ENCODE data around the gene KRT80. TPM values are rescaled to one million over a fixed set of nuclear protein-coding genes. Genes with fewer than 3 reads are reported as not detected.

Gene KRT80
- total RNA-seq, 2 donors from 2014 or later: 1.1 TPM; not detected in 1

DNA sequence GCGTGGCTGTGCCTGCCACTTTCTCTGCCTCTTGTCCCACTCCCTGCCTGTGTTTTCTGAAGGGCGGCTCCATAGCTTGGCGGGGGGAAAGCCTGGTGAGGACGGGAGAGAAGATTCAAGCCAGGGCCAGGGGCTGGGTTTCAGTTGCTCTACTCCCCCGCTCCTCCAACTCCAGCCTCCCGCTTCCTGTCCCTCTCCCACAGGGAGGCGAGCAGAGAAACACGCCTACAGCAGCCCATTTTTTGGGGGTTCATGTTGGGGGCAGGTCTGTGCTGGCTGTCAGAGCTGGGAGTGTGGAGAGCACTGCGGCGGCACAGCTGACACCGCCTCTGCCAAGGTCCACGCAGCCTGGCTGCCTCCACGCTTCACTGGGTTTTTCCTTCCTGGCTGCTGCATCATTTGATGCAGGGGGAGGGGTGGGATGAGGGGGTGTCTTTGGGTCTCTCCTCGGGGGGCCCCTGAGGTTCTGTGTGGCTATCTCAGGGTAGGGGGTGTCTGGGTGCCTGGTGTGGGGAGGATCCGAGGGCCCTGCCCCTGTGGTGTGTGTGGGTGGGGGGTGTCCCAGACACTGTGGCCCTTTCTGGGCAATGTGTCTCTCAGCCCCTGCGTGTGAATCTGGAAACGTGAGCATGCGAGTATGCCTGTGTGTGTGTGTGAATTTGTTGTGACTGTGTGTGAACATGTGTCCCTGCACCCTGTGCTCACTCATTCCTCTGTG is 10.7 kb upstream of the KRT80 start:
- DNase-seq (no peak), ATAC-seq (no peak)
- intact Hi-C loops (cut with DNase I, micrococcal nuclease): no loop called here

DNA sequence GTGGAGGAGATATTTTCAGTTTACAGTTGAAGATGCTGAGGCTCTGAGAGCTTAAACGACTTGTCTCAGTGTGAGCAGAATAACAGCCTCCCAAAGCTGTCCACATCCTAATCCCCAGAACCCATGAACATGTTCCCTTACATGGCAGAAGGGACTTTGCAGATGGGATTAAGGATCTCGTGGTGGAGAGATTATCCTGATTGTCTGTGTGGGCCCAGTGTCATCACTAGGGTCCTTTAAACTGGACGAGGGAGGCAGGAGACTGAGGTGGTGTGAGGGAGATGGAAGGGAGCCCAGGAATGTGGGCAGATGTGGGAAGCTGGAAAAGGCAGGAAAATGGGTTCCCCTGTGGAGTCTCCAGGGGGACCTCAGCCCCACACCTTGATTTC is 9.6 kb upstream of the KRT80 start:
- ATAC-seq (no peak), DNase-seq (no peak)
- intact Hi-C loops (cut with DNase I, micrococcal nuclease): no loop called here

DNA sequence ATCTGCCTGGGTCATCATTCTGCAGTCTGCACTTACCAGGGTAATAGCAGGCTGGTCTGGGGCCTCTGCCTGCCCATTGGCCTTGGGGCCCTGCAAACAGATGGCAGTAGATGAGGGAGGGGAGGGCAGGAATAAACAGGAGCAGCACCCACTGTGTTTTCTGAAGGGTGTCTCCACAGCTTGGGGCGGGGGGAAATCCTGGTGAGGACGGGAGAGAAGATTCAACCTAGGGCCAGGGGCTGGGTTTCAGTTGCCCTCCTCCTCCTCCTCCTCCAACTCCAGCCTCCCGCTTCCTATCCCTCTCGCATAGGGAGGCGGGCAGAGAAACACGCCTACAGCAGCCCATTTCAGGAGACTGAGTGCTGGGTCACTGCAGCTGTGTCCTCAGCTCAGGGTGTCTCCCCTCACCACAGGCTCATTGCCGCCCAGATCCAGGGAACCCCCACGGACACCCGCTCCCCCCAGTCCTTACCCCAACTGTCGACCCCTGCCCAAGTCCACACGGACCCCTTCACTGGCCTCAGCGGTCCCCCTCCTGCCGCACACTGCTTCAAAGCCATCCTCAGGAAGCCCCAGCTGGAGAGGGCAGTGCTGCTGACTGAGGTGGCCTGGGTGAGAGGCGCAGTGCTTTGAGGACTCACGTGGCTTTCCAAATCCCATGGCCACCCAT is 9.1 kb upstream of the KRT80 start:
- intact Hi-C loops (cut with DNase I, micrococcal nuclease): no loop called here
- no peak for ATAC-seq
- DNase-seq: no peak

DNA sequence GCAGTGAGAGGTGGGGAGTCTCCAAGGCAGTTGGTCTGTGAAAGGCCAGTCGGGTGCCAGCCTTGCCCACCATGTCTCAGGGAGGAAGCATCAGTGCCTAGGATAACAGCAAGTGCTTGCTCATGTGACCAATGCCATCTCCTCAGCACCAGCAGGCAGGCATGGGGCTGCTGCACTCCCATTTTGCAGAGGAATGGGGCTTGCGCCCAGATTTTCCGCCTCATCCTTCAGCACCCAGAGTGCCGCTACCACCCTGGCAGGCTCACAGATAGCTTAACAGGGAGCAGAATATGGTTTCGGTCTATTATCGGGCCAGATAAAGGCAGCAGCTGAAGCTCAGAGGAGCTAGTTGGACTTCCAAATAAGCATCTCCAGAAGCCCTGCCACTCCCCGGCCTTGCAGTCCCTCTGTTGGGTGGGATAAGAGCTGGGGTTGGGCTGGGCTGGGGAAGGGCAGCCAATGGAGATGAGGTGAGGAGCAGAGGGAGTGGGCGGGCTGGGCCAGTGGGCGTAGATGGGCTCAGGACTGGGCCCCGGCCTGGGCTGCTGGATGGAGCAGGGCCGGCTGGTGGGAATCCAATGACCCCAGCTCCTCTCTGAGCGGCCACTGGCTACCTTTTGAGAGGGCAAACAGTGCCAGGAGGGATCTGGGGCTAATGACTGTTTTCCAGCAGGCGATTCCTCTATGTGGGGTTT is 8.4 kb upstream of the KRT80 start:
- ATAC-seq (no peak), DNase-seq (no peak)
- intact Hi-C loops (cut with DNase I, micrococcal nuclease): no loop called here

DNA sequence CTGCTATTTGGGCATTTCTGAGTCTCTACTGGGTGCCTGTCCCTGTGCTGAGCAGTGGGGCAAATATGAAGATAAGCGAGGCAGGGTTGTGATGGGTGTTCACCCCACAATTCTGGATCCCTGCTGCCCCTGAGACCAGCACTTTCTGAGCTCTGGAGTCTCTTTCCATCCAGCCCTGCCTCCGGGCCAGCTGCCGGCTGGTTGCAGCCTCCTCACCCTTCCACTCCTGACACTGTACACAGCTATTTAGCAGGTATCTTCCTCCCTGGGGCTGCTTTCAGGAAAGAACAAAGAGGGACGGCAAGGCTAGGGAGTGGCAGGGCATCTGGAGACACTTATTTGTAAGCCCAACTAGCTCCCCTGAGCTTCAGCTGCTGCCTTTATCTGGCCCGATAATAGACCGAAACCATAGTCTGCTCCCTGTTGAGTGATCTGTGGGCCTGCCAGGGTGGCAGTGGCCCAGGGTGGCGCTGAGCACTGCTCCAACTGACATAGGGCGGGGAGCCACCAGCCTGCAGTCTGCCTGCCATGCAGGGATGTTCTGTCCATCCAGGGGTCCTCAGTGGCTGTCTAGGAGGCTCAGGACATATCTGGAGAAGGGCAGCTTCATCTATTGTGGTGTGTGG is 7.6 kb upstream of the KRT80 start:
- intact Hi-C loops (cut with DNase I, micrococcal nuclease): no loop called here
- no peak for DNase-seq

DNA sequence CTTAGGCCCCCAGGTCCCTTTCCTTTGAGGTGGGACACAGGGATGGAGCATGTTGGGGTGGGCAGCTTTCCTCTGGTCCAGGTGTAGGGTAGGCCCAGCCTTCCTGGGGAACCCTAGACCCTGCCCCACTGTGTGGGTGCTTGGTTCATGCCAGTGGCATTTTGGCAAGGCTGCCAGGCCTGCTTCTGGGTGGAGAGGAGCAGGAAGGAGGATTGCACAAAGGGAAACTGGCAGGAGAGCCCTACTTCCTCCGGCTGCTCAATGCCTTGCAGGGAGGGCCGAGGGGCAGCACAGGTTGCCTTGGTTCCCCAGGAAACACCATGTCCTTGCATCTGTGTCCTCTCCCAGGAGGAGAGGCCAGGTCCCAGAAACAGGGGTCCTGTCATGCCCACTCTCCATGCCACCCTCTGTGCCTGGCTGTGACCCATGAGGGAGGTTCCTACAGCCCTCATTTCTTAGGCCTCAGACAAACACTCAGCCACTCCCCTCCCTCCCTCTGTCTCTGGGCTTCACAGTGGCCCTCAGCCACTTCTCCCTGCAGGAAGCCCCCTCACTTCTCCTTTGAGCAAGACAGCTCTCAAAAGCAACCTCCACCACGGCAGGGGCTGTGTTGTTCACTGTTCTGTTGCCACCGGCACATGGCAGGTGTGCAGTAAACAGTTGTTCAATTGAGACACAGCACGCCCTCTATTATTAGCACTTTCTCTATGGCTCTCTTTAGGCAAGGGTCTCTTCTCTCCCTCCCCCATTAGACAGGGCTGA is 6.8 kb upstream of the KRT80 start:
- intact Hi-C loops (cut with DNase I, micrococcal nuclease): no loop called here
- ATAC-seq (no peak), DNase-seq (no peak)

More for the DNA sequence above, 7.6 kb upstream of the KRT80 start:
- no peak for ATAC-seq

DNA sequence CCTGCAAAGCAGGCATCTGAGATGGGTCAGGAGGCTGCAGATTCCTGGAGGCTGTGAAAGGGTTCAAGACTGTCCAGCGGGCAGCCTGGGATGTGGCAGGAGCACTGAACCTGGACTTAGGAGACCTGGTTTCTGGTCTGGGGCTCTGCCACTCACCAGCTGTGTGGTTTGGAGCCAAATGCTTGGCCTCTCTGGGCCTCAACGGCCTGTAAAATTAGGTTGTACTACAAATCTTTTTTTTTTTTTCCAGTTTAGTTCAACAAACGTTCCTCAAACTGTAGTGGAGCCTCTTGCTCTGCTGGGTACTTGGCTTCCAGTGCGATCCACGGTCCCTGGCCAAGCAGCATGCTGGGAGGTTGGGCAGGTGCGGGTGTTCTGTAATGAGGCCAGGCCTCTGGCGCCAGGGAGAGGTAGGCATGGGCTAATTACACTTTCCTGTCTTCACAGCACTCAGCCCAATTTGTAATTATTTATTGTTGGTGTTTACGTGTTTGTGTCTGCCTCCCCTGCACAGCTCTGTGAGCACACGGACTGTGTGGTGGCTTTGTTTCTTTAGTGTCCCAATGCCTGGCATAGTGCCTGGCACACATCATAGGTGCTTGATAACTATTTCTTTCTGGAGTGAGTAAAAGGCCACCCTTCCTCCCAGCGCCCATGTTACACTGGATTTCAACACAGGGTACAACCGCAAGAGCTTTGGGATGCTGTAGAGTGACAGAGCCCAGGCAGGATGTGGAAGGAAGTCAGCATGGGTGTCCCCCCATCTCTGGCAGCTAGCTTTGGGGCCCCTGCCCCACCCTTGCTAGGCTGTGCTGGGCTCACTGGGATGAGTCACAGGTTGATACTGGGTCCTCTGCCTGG is 5.8 kb upstream of the KRT80 start:
- ATAC-seq (no peak), DNase-seq (no peak)
- intact Hi-C loops (cut with DNase I, micrococcal nuclease): no loop called here

DNA sequence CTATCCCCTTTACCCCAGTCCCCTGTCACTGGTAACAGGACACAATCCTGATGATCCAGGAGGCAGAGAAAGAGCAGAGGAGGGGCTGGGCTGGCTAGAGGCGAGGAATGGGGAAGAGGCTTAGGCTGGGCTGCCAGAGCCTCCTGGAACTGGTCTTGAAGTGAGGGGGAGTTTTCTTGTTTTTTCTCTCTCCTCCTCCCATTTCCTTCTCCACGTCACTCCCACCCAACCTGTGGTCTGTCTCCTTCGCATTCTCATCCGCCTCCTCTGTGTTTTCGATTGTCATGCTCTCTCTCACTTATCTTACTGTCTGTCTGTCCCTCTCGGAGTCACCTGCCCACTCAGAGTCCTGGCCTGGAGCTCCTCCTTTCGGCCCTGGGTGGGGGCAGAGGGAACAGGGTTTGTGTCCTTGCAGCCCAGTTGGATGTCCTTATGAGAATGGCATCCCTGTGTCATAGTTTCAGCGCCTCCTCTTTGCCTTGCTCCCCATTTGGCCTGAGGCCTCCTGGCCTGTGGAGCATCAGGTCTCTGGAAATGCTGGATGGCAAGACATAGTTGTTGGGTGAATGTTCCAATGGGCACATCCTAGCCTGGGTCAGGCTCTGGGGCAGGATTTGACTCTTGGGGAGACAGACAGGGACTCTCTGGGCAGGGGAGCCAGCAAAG is 3.4 kb upstream of the KRT80 start:
- no peak for ATAC-seq
- DNase-seq: no peak
- intact Hi-C loops (cut with DNase I, micrococcal nuclease): no loop called here

DNA sequence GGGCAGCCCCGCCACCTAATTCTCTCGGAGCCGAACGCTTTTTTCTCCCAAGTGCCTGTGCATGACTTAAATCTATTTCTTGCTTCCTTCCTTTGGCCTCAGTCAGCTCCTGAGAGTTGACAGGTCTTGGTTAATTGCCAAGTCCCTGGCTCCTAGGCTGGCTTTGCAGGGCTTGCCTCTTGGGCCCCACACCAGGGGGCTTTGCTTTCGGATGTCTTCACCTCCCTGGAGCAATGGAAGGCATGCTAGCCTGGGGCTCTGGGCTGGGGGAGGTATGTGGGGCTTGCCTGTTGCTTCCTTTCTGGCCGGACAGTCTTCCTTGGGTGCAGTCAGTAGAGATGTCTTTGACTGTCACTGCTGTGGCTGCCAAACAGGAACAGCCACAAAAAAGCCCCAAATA is 2.2 kb upstream of the KRT80 start:
- ATAC-seq (no peak), DNase-seq (no peak)
- intact Hi-C loops (cut with DNase I, micrococcal nuclease): no loop called here

DNA sequence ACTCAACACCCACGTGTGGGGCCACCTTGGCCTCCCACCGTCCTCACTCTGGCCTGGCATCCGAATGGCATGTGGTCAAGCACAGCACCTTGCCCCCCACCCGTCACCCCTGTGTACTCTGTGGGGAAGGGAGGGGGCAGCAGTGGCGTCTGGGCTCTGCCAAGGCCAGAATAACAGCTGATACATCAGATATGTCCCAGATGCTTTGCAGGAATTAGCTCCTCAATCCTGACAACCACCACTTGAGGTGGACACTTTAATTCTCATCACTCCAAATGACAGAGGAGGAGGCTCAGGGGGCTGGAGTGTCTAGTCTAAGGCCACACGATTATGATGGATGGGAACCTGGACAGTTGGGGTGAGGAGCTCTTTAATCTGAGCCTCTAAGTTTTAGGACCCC is 1.7 kb upstream of the KRT80 start:
- ATAC-seq (no peak), DNase-seq (no peak)
- intact Hi-C loops (cut with DNase I, micrococcal nuclease): no loop called here

DNA sequence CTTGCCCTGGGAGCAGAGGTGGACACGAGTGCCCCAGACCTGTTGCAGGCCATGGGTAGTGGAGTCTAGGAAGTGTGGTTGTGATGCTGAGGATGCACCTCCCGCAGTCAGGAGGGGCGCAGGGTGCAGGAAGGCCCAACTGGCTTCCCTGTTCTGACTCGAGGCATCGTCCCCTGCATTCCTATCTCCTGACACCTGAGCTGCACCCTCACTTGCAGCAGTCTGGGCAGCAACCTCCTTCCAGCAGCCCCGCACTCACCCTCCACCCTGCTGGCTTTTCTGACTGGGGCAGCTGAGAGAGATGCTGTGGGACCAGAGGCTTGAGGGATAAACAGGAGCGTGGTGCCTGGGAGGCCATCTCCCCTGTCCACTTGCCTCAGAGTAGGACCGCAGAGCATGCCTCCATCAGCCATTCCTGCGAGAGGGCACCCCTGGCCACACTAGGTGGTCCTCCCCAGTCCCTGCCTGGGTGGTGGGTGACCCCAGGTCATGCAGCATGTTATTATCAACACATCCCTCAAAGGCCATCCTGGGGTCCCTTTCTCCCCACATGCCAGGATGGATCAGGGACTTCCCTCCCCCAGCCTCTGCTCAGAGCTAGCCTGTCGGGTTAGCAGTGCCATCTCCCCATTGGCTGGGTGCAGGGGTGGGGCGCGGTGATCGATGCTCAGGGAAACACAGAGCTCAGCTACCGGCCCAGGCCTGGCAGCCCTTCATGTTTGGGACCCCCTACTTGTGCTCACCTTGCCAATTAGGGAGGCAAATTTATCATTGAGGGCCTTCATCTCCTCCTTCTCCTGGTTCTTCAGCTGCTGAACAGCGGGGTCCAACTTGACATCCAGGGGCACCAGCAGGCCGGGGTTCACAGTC is 719 bp downstream of the KRT80 start:
- no peak for DNase-seq
- intact Hi-C loops (cut with DNase I, micrococcal nuclease): no loop called here
- ATAC-seq: no peak

DNA sequence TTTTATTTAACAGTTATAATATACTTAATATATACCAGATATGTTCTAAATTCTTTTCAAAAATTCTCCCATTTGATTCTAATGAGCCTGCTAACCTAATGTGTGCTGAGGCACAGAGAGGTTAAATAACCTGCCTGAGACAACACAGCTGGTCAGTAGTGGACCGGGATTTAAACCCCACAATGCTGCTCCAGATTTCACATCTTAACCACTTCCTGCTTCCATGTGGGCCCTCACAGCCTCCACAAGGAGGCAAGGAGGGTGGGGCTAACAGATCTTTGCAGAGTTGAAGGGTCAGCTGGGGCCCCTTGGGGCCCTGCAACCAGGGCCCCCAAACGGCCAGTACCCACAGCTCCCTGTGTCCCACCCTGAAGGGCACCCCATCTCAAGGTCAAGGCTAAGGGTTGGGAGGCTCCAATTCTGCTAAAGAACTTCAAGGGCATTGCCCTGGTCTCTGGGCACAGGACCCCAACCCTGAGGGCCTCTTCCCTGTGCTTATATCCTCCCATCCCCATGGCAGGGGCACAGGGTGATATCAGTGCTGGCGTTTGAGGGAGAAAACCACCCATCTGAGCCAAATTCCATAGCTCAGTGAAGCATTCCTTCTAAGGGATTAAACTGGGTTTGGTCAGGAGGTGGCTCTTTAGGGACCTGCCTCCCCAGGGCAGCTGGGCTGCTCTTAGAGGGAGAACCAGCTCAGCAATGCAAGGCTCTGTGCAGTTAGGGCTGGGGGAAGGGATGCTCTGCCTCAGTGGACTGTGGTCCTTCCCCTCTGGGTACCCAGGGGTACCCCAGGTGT is 2.2 kb downstream of the KRT80 start:
- ATAC-seq: no peak
- DNase-seq: no peak
- intact Hi-C loops (cut with DNase I, micrococcal nuclease): no loop called here

DNA sequence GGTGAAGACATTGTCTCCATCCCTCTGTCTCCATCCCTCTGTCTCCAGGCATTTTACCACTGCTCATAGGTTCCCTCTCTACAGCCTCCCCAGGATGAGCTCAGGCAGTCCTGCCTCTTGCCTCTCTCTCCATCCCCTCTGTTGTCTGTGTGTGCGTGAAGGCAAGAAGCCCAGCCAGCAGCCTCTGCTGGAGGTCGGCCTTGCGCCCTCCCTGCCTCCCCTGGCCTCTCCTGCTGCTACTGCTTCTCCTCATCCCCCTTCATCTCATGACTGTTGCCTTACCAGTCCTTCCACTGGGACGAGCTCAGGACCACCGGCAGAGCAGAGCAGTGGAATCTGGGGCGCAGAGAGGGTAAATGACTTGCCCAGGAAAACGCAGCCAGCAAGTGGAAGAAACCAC is 3.2 kb downstream of the KRT80 start:
- intact Hi-C loops (cut with DNase I, micrococcal nuclease): no loop called here
- DNase-seq (no peak), ATAC-seq (no peak)

DNA sequence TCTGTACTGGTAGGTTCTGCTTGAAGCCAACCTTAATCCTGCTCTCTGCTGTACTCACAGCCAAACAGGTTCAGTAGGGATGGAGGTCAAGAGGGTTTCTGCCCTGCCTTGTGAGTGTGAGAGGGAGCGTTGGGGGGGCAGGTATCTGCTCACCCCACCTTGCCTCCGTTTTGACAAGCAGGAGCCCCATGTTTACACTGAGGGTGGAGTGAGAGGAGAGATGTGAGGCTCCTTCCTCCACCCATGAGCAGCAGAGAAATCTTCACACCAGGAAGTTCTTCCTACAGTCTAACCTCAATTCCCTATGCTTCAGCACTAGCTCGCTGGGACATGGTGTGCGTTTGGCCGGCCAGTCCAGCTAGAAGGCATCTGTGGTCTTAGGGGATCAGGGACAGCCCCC is 4.2 kb downstream of the KRT80 start:
- intact Hi-C loops (cut with DNase I, micrococcal nuclease): no loop called here
- DNase-seq: no peak
- ATAC-seq: no peak

DNA sequence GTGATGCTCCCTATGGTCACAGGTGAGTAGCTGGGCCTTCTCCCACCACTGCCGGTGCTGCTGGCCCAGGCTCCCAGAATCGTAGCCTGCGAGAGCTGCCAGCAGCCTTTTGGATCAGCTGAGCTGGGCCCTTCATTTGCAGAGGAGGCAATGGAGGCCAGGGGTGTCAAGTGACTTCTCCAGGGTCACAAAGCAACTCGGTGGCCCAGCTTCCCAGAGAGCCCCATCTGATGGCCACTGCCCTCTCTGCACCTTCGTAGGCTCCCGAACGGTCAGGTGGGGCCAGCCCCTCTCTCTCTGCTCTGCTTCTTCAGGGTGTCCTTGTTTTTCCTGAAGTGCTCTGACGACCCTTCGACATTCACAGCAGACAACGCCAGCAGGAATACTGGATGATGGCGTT is 4.6 kb downstream of the KRT80 start:
- ATAC-seq (no peak), DNase-seq (no peak)
- intact Hi-C loops (cut with DNase I, micrococcal nuclease): no loop called here
